Muscle layer of colon (tissue), 2 donors: ENCODE data around the gene ZHX3.

Source experiments
- H3K27ac ChIP-seq: one replicate; pipeline ENCODE4 v1.7.0; 2013; ENCODE audit warnings: low read depth, mild to moderate bottlenecking, low read length, moderate library complexity
- H3K27me3 ChIP-seq, 2 donors: one replicate each; pipeline ENCODE4 v1.7.0; 2013; ENCODE audit warnings: low read length in 2 of 2, mild to moderate bottlenecking in 2 of 2; ENCODE audit not compliant: insufficient read depth in 2 of 2, control insufficient read depth in 1 of 2
- H3K36me3 ChIP-seq: one replicate; pipeline ENCODE4 v1.7.0; 2013; ENCODE audit warnings: mild to moderate bottlenecking, low read length; ENCODE audit not compliant: insufficient read depth
- H3K4me1 ChIP-seq: one replicate; pipeline ENCODE4 v1.7.0; 2013; ENCODE audit warnings: mild to moderate bottlenecking, low read length; ENCODE audit not compliant: insufficient read depth
- H3K4me3 ChIP-seq, 2 donors: one replicate each; pipeline ENCODE4 v1.7.0; 2013; ENCODE audit warnings: low read length in 2 of 2, low read depth in 1 of 2, mild to moderate bottlenecking in 1 of 2, moderate library complexity in 1 of 2
- H3K9ac ChIP-seq: one replicate; pipeline ENCODE4 v1.7.0; 2013; ENCODE audit warnings: low read length
- H3K9me3 ChIP-seq: one replicate; pipeline ENCODE4 v1.7.0; 2013; ENCODE audit warnings: mild to moderate bottlenecking, low read length
- donor health status: abdominal sarcoma.
- donor health status: Adenocarcinoma of cecum.

ZHX3 gene

GRCh38 chr20:41229259-41229658, 88.3 kb downstream of the ZHX3 start:
- Histone ChIP-seq H3K9me3 (no peaks in the 10 kb centered on the region), H3K9ac (no peak overlapping the region), H3K36me3 (no peaks in the 10 kb centered on the region), H3K4me1 (peaks cover 25% of the 10 kb centered on the region), H3K27me3 (no peaks in the 10 kb centered on the region), H3K4me3 (no peak overlapping the region), H3K27ac (no peak overlapping the region)

DNA sequence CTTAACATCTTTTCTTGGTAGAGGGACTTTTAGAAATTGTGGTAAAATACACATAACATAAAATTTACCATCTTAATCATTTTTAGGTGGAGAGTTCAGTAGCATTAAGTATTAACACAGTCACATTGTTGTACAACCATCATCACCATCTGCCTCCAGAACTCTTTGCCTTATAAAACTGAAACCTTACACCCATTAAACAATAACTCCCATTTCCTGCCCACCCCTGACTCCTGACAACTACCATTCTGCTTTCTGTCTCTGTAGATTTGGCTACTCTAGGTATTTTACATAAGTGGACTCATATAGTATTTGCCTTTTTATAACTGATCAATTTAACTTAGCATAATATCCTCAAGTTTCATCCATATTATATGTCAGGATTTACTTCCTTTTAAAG, 88.7 kb downstream of the ZHX3 start:
- no peak overlapping the region for H3K9ac ChIP-seq
- no peaks in the 10 kb centered on the region for H3K27me3 ChIP-seq
- H3K27ac ChIP-seq: no peak overlapping the region
- no peaks in the 10 kb centered on the region for H3K36me3 ChIP-seq
- H3K4me3 ChIP-seq: no peak overlapping the region
- peaks cover 21% of the 10 kb centered on the region for H3K4me1 ChIP-seq
- no peaks in the 10 kb centered on the region for H3K9me3 ChIP-seq

- Histone ChIP-seq H3K4me3 (no peak overlapping the region), H3K4me1 (peaks cover 5% of the 10 kb centered on the region), H3K27me3 (no peaks in the 10 kb centered on the region), H3K9ac (no peak overlapping the region), H3K36me3 (no peaks in the 10 kb centered on the region), H3K9me3 (no peaks in the 10 kb centered on the region), H3K27ac (no peak overlapping the region)
Measured at GRCh38 chr20:41226426-41226825, 91.1 kb downstream of the ZHX3 start.

- H3K4me3 ChIP-seq: no peak overlapping the region
- H3K9me3 ChIP-seq: no peaks in the 10 kb centered on the region
- no peaks in the 10 kb centered on the region for H3K36me3 ChIP-seq
- peaks cover 5% of the 10 kb centered on the region for H3K4me1 ChIP-seq
- H3K9ac ChIP-seq: no peak overlapping the region
- H3K27me3 ChIP-seq: no peaks in the 10 kb centered on the region
- H3K27ac ChIP-seq: no peak overlapping the region
Measured at GRCh38 chr20:41225091-41225490, 92.4 kb downstream of the ZHX3 start.

DNA sequence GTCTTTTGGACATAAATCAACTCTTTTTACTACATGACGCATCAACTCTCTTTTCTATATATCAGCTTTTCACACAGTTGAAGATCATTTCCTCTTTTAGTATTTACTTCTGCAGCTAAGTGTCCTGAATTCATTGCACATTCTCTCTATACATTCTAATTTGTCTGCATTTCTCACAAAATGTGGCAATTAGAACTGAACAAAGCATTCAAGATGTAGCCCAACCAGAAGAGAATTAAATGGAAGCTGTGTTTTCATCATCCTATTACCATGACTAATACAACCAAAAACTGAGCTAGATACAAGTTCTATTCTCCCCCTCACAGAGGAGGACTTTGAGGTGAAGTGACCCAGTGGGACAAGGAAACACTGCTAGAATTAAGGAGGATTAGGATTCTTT, 93.2 kb downstream of the ZHX3 start:
- no peak overlapping the region for H3K27ac ChIP-seq
- H3K27me3 ChIP-seq: no peaks in the 10 kb centered on the region
- H3K9ac ChIP-seq: no peak overlapping the region
- no peaks in the 10 kb centered on the region for H3K9me3 ChIP-seq
- peaks cover 5% of the 10 kb centered on the region for H3K4me1 ChIP-seq
- H3K36me3 ChIP-seq: peaks cover 5% of the 10 kb centered on the region
- H3K4me3 ChIP-seq: no peak overlapping the region

DNA sequence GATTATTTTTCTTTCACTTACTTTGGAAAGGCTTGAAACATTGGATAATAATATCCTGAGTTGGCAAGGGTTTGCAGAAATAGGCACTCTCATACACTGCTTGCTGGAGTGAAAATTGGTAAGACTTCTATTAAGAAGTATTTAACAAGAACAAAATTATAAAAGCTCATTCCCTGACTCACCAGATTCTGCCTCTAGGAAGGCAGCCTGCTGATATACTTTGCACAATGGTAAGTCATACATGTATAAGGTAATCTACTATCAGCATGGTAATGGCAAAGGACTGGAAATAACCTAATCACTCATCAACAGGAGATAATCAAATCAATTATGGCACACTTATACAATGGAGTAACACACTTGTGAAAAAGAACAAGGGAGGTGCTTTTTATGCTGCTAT, 94.4 kb downstream of the ZHX3 start:
- Histone ChIP-seq H3K27ac (peak overlapping the region; percentile 20), H3K4me1 (peaks cover 5% of the 10 kb centered on the region), H3K4me3 (no peak overlapping the region), H3K9ac (no peak overlapping the region), H3K27me3 (no peaks in the 10 kb centered on the region), H3K9me3 (no peaks in the 10 kb centered on the region), H3K36me3 (peaks cover 5% of the 10 kb centered on the region)

DNA sequence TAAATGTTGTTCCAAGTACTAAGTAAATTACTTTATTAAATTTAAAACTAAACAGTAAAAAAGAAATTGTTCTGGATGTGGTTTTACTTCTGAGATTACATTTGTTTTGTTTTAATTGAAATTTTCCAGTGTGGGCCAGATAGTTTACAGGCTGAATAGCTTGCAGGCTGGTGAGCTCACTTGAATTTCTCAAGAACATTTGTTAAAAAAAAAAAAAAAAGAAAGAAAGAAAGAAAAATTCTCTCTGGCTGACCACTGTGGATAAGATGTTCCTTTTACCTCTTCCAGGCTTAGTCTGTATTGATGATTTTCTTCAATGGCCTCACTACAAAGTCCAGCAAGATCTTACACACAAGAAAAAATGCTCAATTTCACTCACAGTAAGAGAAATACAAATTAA, 94.8 kb downstream of the ZHX3 start:
- Histone ChIP-seq H3K36me3 (peaks cover 5% of the 10 kb centered on the region), H3K4me1 (peaks cover 5% of the 10 kb centered on the region), H3K9ac (no peak overlapping the region), H3K4me3 (no peak overlapping the region), H3K27me3 (no peaks in the 10 kb centered on the region), H3K9me3 (no peaks in the 10 kb centered on the region), H3K27ac (no peak overlapping the region)

DNA sequence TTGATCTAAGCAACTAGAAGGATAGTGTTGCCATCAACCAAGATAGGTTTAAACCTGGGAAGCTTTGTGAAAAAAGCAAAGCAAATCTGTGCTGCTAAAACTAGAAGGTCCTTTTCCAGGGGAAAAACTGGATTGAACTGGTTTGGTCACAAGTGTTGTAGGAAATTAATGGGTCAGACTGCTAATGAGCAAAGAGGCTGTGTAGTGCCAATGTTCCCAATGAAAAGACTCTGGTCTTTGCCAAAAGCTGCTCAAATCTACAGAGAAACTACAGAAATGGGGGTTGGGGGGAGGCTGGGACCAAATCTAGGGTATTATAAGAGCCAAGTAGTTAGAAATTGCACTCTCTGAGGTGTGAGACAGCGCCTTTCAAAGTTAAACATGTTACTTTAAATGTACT, 95.2 kb downstream of the ZHX3 start:
- H3K36me3 ChIP-seq: peaks cover 5% of the 10 kb centered on the region
- no peak overlapping the region for H3K9ac ChIP-seq
- H3K4me1 ChIP-seq: peaks cover 5% of the 10 kb centered on the region
- no peaks in the 10 kb centered on the region for H3K9me3 ChIP-seq
- no peak overlapping the region for H3K4me3 ChIP-seq
- H3K27me3 ChIP-seq: no peaks in the 10 kb centered on the region
- no peak overlapping the region for H3K27ac ChIP-seq

DNA sequence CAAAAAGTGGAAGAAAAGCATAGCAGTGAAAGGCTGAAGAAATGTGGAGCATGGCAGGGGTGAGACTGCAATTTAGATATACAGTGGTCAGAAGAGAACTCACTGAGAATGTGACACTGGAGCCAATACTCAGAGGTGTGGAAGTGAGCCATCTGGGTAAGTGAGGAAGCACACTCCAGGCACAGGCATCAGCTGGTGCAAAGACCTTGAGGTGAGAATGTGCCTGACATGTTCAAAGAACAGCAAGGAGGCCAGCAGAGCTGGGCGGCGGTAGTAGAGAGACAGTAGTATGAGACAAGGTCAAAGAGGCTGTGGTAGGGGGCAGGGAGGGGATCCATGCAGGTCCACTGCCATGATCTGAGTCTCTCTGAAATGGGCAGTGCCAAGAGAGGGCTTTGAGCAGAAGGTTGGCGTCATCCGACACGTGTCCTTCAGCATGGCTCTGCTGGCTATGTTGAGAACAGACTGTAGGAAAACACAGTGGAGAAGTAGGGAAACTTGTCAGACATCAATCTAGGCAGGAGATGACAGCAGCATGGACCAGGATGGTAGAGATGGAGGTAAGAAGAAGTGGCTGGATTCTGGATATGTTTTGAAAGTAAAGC, 95.8 kb downstream of the ZHX3 start:
- H3K27ac ChIP-seq: no peak overlapping the region

GRCh38 chr20:41219824-41220223, 97.7 kb downstream of the ZHX3 start:
- no peaks in the 10 kb centered on the region for H3K27me3 ChIP-seq
- no peak overlapping the region for H3K9ac ChIP-seq
- no peaks in the 10 kb centered on the region for H3K9me3 ChIP-seq
- H3K4me3 ChIP-seq: no peak overlapping the region
- peaks cover 5% of the 10 kb centered on the region for H3K36me3 ChIP-seq
- no peak overlapping the region for H3K27ac ChIP-seq
- H3K4me1 ChIP-seq: peaks cover 5% of the 10 kb centered on the region

More for the DNA sequence above, 95.8 kb downstream of the ZHX3 start:
- H3K4me3 ChIP-seq: no peak overlapping the region
- H3K4me1 ChIP-seq: peaks cover 5% of the 10 kb centered on the region
- no peak overlapping the region for H3K9ac ChIP-seq
- H3K36me3 ChIP-seq: peaks cover 5% of the 10 kb centered on the region
- H3K27me3 ChIP-seq: no peaks in the 10 kb centered on the region
- H3K9me3 ChIP-seq: no peaks in the 10 kb centered on the region

GRCh38 chr20:41218466-41218865, 99.1 kb downstream of the ZHX3 start:
- Histone ChIP-seq H3K27me3 (no peaks in the 10 kb centered on the region), H3K4me1 (peaks cover 9% of the 10 kb centered on the region), H3K36me3 (peaks cover 5% of the 10 kb centered on the region), H3K27ac (no peak overlapping the region), H3K9me3 (no peaks in the 10 kb centered on the region), H3K9ac (no peak overlapping the region), H3K4me3 (no peak overlapping the region)

DNA sequence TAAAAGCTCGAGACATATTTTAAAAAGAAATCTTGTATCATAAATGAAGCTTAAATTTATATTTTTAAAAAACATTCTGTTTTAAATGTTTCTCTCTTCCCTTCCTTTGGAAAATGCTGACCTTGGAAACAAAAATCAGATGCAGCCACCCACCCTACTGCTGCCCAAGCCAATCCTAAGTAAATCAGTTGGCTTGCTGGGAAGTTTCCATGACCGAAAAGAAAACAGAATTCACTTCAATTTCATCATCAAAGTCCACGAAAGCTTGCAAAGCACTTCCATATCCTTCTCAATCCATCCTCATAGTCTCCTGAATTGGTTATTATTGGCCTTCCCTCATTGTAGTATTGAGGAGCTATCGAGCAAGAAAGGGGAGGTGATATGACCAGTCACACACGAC, 100.1 kb downstream of the ZHX3 start:
- Histone ChIP-seq H3K27me3 (no peaks in the 10 kb centered on the region), H3K27ac (no peak overlapping the region), H3K36me3 (peaks cover 5% of the 10 kb centered on the region), H3K4me3 (no peak overlapping the region), H3K9ac (no peak overlapping the region), H3K9me3 (no peaks in the 10 kb centered on the region), H3K4me1 (peaks cover 16% of the 10 kb centered on the region)
